Measurements from ENCODE around the gene RPL19.

GRCh38 chr17:39181303-39181702, 18.8 kb upstream of the RPL19 start:
- TF ChIP-seq EZH2 (IDR thresholded peaks at IDR 0.05) (no peak), POLR2AphosphoS5 (IDR thresholded peaks at IDR 0.05; ENCODE audit: borderline replicate concordance, low read depth, low read length) (no peak)

Data from SK-N-MC (cell line).